Stimulated activated naive CD8-positive, alpha-beta T cell treated with anti-CD3 and anti-CD28 coated beads, Interleukin-15, Interleukin-2, amounts not matched to agents 100 ng/mL and 50 ng/mL, for 24 hours (primary cell): ENCODE results near the gene GRK5.
"Not testable (repeated sequence)": the region's sequence is repeated elsewhere in the genome, so short reads cannot be mapped to it uniquely, and the experiment has no call there.

Experiments used
- H3K27ac Mint-ChIP-seq: one replicate; pipeline ENCODE4 v1.8.0; 2021; ENCODE audit warnings: mild to moderate bottlenecking, mixed read lengths
- H3K27me3 Mint-ChIP-seq: one replicate; pipeline ENCODE4 v1.8.0; 2021; ENCODE audit warnings: mixed read lengths
- H3K36me3 Mint-ChIP-seq: one replicate; pipeline ENCODE4 v1.8.0; 2021; ENCODE audit warnings: low read depth, mixed read lengths
- H3K4me1 Mint-ChIP-seq: one replicate; pipeline ENCODE4 v1.8.0; 2021; ENCODE audit warnings: low read depth, mixed read lengths
- H3K4me3 Mint-ChIP-seq: one replicate; pipeline ENCODE4 v1.8.0; 2021; ENCODE audit warnings: mild to moderate bottlenecking, mixed read lengths
- H3K9me3 Mint-ChIP-seq: one replicate; pipeline ENCODE4 v1.8.0; 2021; ENCODE audit warnings: mixed read lengths

Gene GRK5

DNA sequence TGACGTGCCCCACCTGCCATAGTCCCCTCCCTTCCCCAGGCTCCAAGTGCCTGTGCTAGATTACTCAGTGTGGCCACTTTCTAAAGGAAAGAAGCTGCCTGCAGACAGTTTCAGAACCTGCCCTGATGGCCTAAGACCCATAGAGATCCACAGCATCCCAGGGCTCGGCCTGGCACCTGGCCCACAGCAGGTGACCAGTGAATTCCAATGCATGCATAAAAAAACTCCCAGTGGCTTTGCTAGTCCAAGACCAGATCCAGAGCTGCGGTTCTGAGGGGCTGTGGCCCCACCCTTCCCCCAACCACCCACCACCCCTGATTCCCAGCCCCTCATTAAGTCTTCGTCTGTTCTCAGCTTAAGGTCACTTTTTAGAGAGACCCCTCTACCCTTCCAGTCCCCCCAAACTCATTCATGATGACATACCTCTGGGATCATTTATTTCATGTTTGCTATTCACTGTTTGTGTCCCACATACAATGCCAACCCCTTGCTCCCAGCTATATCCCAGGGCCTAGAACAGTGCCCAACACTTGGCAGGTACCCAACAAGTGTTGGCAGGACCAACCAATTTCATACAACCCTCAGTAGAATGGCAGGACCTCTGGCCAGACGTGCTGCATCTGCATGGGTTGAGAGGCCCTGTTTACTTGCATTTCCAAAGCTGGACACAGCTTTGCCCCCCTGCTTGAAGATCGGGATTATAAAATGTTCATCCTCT is 217.0 kb downstream of the GRK5 start:
- no peaks in the 10 kb centered on the region for H3K27me3 Mint-ChIP-seq
- H3K9me3 Mint-ChIP-seq = no peaks in the 10 kb centered on the region
- no peak overlapping the region for H3K4me3 Mint-ChIP-seq
- H3K4me1 Mint-ChIP-seq = peaks cover 7% of the 10 kb centered on the region
- no peak overlapping the region for H3K27ac Mint-ChIP-seq
- H3K36me3 Mint-ChIP-seq = peaks cover 19% of the 10 kb centered on the region

DNA sequence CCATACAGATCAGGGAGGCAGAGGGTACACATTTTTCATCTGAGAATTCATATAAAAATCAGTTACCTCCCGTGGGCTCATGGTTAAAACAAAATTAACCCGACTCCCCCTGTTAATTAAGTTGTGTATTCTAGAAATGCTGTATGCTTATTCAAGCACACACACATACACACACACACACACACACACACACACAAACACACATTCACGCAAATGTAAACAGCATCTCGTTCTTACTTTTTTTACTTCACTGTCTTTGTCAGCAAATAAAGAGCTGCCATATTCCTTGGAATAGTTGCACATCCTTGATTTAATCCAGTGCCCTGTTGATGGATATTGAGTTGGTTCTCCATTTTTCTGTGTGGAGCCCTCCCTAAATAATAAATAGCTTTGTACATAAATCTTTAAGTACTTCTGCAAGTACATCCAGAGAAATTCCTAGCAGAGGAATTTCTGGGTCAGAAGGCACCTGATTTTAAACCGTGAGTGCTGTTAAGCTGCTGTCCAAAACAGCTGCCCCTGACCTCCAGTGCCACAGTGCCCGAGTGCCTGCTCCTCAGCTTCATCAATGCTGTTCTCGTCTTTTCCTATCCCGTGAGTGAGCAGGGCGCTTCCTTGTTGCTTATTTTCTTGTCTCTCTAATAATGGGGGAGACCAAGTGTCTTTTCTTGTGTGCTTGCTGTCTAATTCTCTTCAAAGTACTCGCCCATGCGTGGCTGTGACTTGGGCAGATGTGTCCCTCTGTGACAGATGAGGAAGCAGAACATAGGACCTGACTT is 217.9 kb downstream of the GRK5 start:
- no peaks in the 10 kb centered on the region for H3K27me3 Mint-ChIP-seq
- H3K4me1 Mint-ChIP-seq = peaks cover 7% of the 10 kb centered on the region
- no peak overlapping the region for H3K4me3 Mint-ChIP-seq
- no peaks in the 10 kb centered on the region for H3K9me3 Mint-ChIP-seq
- no peak overlapping the region for H3K27ac Mint-ChIP-seq
- peaks cover 21% of the 10 kb centered on the region for H3K36me3 Mint-ChIP-seq

DNA sequence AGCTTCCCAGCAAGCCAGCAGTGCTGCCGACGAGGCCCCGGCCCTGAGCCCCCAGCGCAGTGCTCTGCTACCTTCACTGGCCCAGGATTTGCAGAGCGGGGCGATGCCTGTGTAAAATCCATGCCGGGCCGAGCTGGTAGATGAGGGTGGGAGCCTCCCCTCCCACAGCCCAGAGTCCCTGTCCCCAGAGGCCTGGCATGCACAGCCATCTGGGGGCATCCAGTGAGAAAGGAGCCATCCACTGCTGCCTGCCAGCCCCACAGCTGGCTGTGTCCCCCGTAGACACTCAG is 218.5 kb downstream of the GRK5 start:
- H3K36me3 Mint-ChIP-seq = peaks cover 21% of the 10 kb centered on the region
- H3K27ac Mint-ChIP-seq = no peak overlapping the region
- H3K4me3 Mint-ChIP-seq = no peak overlapping the region
- no peaks in the 10 kb centered on the region for H3K9me3 Mint-ChIP-seq
- H3K27me3 Mint-ChIP-seq = no peaks in the 10 kb centered on the region
- peaks cover 7% of the 10 kb centered on the region for H3K4me1 Mint-ChIP-seq

DNA sequence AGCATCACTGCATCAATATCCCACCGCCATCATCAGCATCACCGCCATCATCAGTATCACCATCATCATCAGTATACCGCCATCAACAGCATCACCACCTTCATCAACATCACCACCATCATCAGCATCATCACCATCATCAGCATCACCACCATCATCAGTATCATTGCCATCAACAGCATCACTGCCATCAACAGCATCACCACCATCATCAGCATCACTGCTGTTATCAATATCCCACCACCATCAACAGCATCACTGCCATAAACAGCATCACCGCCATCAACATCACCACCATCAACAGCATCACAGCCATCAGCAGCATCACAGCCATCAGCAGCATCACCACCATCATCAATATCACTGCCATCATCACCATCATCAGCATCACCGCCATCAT is 219.3 kb downstream of the GRK5 start:
- H3K4me1 Mint-ChIP-seq = peaks cover 7% of the 10 kb centered on the region
- H3K27me3 Mint-ChIP-seq = no peaks in the 10 kb centered on the region
- no peak overlapping the region for H3K4me3 Mint-ChIP-seq
- H3K27ac Mint-ChIP-seq = no peak overlapping the region
- H3K9me3 Mint-ChIP-seq = no peaks in the 10 kb centered on the region
- H3K36me3 Mint-ChIP-seq = peaks cover 21% of the 10 kb centered on the region

DNA sequence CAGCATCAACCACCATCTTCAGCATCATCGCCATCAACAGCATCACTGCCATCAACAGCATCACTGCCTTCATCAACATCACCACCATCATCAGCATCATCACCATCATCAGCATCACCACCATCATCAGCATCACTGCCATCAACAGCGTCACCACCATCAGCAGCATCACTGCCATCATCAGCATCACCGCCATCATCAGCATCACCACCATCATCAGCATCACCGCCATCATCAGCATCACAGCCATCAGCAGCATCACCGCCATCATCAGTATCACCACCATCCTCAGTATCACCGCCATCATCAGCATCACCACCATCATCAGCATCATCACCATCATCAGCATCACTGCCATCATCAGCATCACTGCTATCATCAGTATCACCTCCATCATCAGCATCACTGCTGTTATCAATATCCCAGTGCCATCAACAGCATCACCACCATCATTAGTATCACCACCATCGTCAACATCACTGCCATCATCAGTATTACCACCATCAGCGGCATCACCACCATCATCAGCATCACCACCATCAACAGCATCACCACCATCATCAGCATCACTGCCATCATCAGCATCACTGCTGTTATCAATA is 220.0 kb downstream of the GRK5 start:
- no peaks in the 10 kb centered on the region for H3K27me3 Mint-ChIP-seq

DNA sequence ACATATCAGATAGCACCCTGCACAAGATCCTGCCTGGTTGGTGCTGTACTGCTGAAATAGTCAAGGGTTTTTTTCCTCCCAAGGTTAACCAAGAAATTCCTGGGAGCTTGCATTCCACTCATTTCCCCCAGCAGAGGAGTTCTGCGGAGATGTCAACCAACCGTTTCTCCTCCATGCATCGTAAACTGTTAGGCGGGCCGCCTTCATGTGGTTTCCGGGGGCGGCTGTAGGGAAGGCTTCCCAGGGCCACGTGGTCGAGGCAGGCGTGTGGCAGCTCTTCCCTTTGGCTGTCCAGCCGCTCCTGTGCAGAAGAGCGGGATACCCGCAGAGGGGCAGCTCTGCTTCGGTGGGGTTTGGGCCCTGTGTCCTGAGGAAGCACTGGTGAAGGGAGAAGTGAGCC is 221.4 kb downstream of the GRK5 start:
- Mint-ChIP-seq H3K27me3 (no peaks in the 10 kb centered on the region), H3K9me3 (peaks cover 3% of the 10 kb centered on the region), H3K4me3 (no peak overlapping the region), H3K4me1 (peaks cover 7% of the 10 kb centered on the region), H3K36me3 (peaks cover 30% of the 10 kb centered on the region), H3K27ac (no peak overlapping the region)

More for the DNA sequence above, 220.0 kb downstream of the GRK5 start:
- Mint-ChIP-seq H3K4me3 (no peak overlapping the region), H3K4me1 (peaks cover 7% of the 10 kb centered on the region), H3K27ac (no peak overlapping the region), H3K36me3 (peaks cover 24% of the 10 kb centered on the region), H3K9me3 (no peaks in the 10 kb centered on the region)

DNA sequence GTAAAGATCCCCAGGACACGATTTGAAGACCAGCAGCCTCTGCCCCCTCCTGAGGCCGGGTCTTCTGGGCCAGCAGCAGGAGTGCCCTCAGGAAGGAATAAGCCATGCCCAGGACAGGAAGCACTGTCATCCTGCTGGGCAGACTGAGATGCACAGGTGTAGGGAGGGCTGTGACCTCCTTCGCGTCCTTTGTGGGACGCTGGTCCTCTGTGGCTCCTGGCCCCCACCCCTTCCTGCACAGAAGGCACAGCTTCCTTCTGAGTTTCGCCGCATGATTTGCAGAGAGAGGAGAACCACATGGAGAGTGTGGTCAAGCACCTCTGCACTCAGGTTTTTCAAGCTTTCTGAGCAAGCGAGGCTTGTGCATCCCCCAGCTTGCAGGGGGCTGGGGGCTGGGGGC is 222.4 kb downstream of the GRK5 start:
- H3K9me3 Mint-ChIP-seq = peaks cover 12% of the 10 kb centered on the region
- no peaks in the 10 kb centered on the region for H3K27me3 Mint-ChIP-seq
- H3K27ac Mint-ChIP-seq = no peak overlapping the region
- peaks cover 7% of the 10 kb centered on the region for H3K4me1 Mint-ChIP-seq
- H3K36me3 Mint-ChIP-seq = peaks cover 36% of the 10 kb centered on the region
- H3K4me3 Mint-ChIP-seq = no peak overlapping the region

DNA sequence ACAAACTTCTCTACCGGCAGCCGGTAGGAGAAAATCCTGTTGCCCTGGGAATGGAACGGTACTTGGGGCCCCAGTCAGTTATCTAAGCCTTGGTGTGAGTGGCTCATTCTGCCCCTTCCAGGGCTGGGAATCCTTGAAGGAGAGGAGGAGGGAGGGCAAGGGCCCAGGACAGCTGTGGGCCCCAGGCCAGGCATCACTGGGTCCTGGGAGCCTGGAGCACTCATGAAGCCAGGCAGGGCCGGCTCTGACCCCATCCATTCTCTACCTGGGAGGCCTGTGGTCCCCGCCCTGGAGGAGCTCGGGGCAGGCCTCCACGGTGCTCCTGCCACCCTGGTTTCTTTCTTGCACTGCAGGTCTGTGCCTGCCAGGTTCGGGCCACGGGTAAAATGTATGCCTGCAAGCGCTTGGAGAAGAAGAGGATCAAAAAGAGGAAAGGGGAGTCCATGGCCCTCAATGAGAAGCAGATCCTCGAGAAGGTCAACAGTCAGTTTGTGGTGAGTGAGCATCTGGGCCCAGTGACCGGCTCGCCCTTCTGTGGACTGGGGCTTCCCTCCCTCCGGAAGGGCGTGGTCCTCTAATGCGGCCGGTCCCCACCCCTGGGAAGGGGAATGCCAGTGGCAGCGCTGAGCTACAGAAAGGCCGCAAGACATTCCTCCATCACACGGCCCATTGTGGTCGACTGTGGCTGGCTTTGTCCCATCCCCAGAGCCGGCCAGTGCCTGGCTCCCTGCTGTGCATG is 223.8 kb downstream of the GRK5 start:
- Mint-ChIP-seq H3K36me3 (peaks cover 36% of the 10 kb centered on the region), H3K4me3 (no peak overlapping the region), H3K27ac (no peak overlapping the region)

DNA sequence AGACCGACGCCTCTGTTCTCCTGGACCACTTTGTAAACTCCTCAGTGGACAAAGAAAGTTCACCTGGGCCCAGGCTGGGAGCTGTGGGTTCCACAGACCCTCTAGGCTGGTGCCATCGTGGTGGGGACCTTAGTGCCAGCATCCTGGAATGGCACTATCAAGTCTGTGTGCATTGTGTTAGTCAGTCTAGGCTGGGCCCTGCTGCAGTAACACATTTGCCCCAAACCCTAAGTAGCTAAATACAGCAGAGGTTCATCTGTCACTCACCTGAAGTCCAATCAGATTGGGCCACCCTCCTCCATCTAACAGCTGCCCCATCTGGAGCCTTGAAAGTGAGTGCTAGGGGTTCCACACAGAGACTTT is 224.4 kb downstream of the GRK5 start:
- peaks cover 16% of the 10 kb centered on the region for H3K9me3 Mint-ChIP-seq
- H3K4me3 Mint-ChIP-seq = no peak overlapping the region
- H3K36me3 Mint-ChIP-seq = peaks cover 36% of the 10 kb centered on the region
- H3K27ac Mint-ChIP-seq = no peak overlapping the region
- no peaks in the 10 kb centered on the region for H3K27me3 Mint-ChIP-seq
- peaks cover 7% of the 10 kb centered on the region for H3K4me1 Mint-ChIP-seq

More for the DNA sequence above, 223.8 kb downstream of the GRK5 start:
- no peaks in the 10 kb centered on the region for H3K27me3 Mint-ChIP-seq
- H3K4me1 Mint-ChIP-seq = peaks cover 7% of the 10 kb centered on the region
- peaks cover 16% of the 10 kb centered on the region for H3K9me3 Mint-ChIP-seq

DNA sequence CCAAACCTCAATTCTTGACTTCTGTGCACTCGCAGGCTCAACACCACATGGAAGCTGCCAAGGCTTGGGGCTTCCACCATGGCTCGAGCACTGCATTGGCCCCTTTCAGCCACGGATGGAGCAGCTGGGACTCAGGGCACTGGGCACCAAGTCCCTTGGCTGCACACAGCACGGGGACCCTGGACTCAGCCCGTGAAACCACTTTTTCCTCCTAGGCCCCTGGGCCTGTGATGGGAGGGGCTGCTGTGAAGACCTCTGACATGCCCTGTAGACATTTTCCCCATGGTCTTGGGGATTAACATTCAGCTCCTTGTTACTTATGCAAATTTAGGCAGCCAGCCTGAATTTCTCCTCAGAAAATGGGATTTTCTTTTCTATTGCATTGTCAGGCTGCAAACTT is 227.6 kb downstream of the GRK5 start:
- not testable (repeated sequence) for H3K27ac Mint-ChIP-seq, H3K4me3 Mint-ChIP-seq, H3K4me1 Mint-ChIP-seq, H3K27me3 Mint-ChIP-seq
- Mint-ChIP-seq H3K36me3 (peaks cover 32% of the 10 kb centered on the region), H3K9me3 (peaks cover 16% of the 10 kb centered on the region)

DNA sequence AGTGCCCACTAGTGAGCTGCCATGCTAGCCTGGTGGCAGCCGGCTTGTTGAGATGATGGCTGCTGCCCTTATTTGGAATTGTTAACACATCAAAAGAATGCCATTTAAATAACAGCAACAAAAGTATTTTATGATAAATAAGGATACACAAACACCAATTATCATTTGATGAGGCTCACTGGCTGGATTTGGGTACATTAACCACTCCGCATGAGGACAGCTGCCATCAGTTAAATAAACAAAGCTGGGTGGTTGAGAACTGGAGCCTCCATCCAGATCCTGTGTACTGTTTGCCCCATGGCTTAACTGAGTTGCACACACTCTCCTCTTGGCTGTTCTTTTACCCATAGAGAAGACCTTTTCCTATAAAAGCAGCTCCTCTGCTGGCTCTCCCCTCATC is 231.3 kb downstream of the GRK5 start:
- no peaks in the 10 kb centered on the region for H3K4me1 Mint-ChIP-seq
- H3K36me3 Mint-ChIP-seq = peaks cover 21% of the 10 kb centered on the region
- H3K27ac Mint-ChIP-seq = no peak overlapping the region
- H3K27me3 Mint-ChIP-seq = no peaks in the 10 kb centered on the region
- H3K4me3 Mint-ChIP-seq = no peak overlapping the region
- H3K9me3 Mint-ChIP-seq = peaks cover 14% of the 10 kb centered on the region

DNA sequence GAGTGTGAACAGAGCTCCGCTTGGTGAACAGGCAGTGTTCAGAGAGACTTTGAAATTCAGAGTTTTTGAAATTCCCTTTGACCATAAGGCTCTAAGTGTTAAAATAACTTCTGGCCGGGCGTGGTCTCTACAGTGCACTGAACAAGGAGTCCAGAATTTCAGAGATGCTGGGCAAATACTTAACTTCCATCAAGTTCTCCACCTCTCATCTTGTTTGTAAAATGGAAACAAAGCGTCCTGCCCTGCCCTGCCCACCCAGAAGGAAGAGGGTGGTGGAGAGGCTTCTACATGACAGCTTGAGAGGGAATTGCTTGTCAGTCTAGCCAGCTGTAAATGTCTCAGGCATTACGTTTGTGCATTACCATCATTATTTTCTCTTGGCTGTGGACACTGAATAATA is 232.6 kb downstream of the GRK5 start:
- Mint-ChIP-seq H3K36me3 (peaks cover 10% of the 10 kb centered on the region), H3K4me1 (no peaks in the 10 kb centered on the region), H3K27ac (no peak overlapping the region), H3K27me3 (no peaks in the 10 kb centered on the region), H3K4me3 (no peak overlapping the region), H3K9me3 (peaks cover 4% of the 10 kb centered on the region)

DNA sequence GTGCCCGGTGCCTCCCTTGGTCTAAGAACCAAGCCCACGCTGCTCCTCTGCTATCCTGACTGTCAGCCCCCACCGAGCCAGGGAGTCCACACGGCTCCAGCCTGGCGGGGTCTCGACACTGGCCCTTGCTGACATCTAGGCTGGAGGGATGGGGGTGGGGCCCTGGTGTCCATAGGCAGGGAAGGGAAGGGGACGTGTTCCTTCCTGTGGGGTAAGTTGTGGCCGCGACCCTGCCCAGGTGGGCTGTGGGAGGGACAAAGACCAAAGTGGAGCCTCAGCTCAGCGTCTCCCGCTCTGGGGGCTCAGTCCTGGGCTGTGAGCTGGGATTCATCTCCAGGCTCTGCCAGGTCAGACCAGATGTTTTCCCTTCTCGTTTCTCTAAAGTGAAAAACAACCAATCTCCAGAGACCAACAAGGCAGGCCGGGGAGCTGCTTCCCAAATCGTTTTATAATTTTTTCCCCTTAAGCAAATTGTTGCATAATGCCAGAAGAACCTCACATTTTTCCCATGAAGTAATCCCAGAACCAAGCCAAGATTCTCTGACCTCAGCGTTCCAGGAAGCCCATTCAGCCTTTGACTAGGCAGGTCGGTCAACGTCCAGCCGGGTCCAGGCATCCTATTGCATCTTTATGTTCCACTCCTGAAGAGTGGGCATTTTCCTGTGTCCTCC is 233.9 kb downstream of the GRK5 start:
- H3K27ac Mint-ChIP-seq = no peak overlapping the region
- H3K4me3 Mint-ChIP-seq = no peak overlapping the region
- no peaks in the 10 kb centered on the region for H3K36me3 Mint-ChIP-seq
- H3K9me3 Mint-ChIP-seq = no peaks in the 10 kb centered on the region
- no peaks in the 10 kb centered on the region for H3K4me1 Mint-ChIP-seq
- H3K27me3 Mint-ChIP-seq = no peaks in the 10 kb centered on the region

DNA sequence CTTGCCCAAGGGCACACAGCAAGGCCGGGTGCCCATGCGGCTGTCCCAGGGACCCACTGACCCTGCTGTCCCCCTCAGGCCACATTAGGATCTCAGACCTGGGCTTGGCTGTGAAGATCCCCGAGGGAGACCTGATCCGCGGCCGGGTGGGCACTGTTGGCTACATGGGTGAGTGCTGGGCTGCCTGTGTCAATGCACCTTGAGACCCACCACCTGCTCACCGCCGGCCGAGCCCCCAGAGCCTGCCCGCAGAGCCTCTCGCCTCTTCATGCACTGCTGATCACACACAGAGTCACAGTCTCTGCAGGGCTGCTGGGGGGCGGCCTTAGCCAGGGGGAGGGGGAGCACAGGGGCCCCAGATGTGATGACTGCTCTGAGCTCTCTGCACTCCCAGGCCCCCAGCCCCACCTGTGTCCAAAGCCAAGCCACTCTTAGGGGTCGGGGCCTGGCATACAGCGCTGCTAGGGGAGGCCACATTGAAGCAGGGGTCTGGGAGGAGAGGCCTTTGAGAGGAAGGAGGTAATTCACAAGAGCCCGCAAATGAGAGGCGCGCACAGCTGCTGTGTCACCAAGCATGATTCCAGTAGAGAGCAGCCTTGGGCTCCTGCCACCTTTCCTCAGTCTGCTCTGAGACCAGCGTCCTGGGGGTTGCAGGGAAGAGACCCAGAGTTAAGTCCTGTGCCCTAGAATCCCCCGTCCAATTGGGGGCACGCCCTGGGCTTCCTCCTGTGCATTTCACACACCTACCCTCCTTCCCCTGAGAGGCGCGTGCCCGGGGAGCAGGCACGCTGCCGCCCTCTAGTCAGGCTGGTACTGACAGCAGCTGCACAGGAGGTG is 234.8 kb downstream of the GRK5 start:
- Mint-ChIP-seq H3K27me3 (no peaks in the 10 kb centered on the region), H3K27ac (no peak overlapping the region), H3K36me3 (no peaks in the 10 kb centered on the region), H3K4me1 (no peaks in the 10 kb centered on the region), H3K4me3 (no peak overlapping the region), H3K9me3 (no peaks in the 10 kb centered on the region)
